Mesothelial cell of epicardium (in vitro differentiated cells): ENCODE results near the gene NLGN1. TPM values are rescaled to one million over a fixed set of nuclear protein-coding genes. Genes with fewer than 3 reads are reported as not detected.
"Not testable (repeated sequence)": the region's sequence is repeated elsewhere in the genome, so short reads cannot be mapped to it uniquely, and the experiment has no call there.

Source experiments
- DNase-seq, 2 experiments: peaks; one replicate each; pipeline ENCODE4 v3.0.0; 2021; ENCODE audit warnings: low spot score in 2 of 2; ENCODE audit not compliant: unreplicated experiment in 2 of 2
- H3K27ac Mint-ChIP-seq: 2 replicates; pipeline ENCODE4 v1.8.0; 2021; ENCODE audit warnings: mixed read lengths
- H3K27me3 Mint-ChIP-seq: 2 replicates; pipeline ENCODE4 v1.8.0; 2021; ENCODE audit warnings: low read depth, mixed read lengths
- H3K36me3 Mint-ChIP-seq: 2 replicates; pipeline ENCODE4 v1.8.0; 2021; ENCODE audit warnings: mixed read lengths
- H3K4me1 Mint-ChIP-seq: 2 replicates; pipeline ENCODE4 v1.8.0; 2021; ENCODE audit warnings: mixed read lengths
- H3K4me3 Mint-ChIP-seq: 2 replicates; pipeline ENCODE4 v1.8.0; 2021; ENCODE audit warnings: mild to moderate bottlenecking, moderate library complexity, mixed read lengths
- H3K9me3 Mint-ChIP-seq: 2 replicates; pipeline ENCODE4 v1.8.0; 2021; ENCODE audit warnings: mixed read lengths
- CTCF ChIP-seq: fragments of 200-600 bp; sonication (generic); IDR thresholded peaks from one replicate; pipeline ENCODE4 v1.5.0; 2021; ENCODE audit warnings: antibody characterized with exemption; ENCODE audit not compliant: unreplicated experiment
- total RNA-seq: library from RNA; stranded (reverse); gene quantifications from 3 replicates; pipeline ENCODE4 v1.2.1, GENCODE V29; 2021

The NLGN1 gene
- total RNA-seq, 1 donor from 2014 or later: 4.2 TPM

GRCh38 chr3:174220775-174221554 is 823.4 kb downstream of the NLGN1 start:
- H3K36me3 Mint-ChIP-seq: no peaks in the 10 kb centered on the region
- H3K27ac Mint-ChIP-seq: no peak overlapping the region
- H3K27me3 Mint-ChIP-seq: no peaks in the 10 kb centered on the region
- H3K4me1 Mint-ChIP-seq: peaks cover 15% of the 10 kb centered on the region
- H3K9me3 Mint-ChIP-seq: no peaks in the 10 kb centered on the region
- DNase-seq: no peak
- TF ChIP-seq CTCF: no peak
- H3K4me3 Mint-ChIP-seq: no peak overlapping the region

- no peaks in the 10 kb centered on the region for H3K36me3 Mint-ChIP-seq
- TF ChIP-seq CTCF: no peak
Measured at GRCh38 chr3:174223042-174223441, 825.5 kb downstream of the NLGN1 start.

GRCh38 chr3:174223626-174224025 is 826.1 kb downstream of the NLGN1 start:
- Mint-ChIP-seq H3K36me3 (no peaks in the 10 kb centered on the region), H3K4me3 (no peak overlapping the region), H3K27ac (no peak overlapping the region), H3K27me3 (no peaks in the 10 kb centered on the region), H3K4me1 (peaks cover 15% of the 10 kb centered on the region), H3K9me3 (no peaks in the 10 kb centered on the region)
- DNase-seq: no peak
- no peak for TF ChIP-seq CTCF

More at GRCh38 chr3:174223042-174223441, 825.5 kb downstream of the NLGN1 start:
- Mint-ChIP-seq H3K4me3 (no peak overlapping the region), H3K27ac (no peak overlapping the region), H3K27me3 (no peaks in the 10 kb centered on the region), H3K4me1 (peaks cover 15% of the 10 kb centered on the region), H3K9me3 (no peaks in the 10 kb centered on the region)
- no peak for DNase-seq

GRCh38 chr3:174229916-174230315 is 832.4 kb downstream of the NLGN1 start:
- Mint-ChIP-seq H3K36me3 (peaks cover 2% of the 10 kb centered on the region), H3K27ac (no peak overlapping the region), H3K4me1 (peaks cover 2% of the 10 kb centered on the region), H3K9me3 (peaks cover 6% of the 10 kb centered on the region), H3K4me3 (no peak overlapping the region), H3K27me3 (peaks cover 3% of the 10 kb centered on the region)
- no peak for DNase-seq
- no peak for TF ChIP-seq CTCF

GRCh38 chr3:174232028-174232657 is 834.6 kb downstream of the NLGN1 start:
- not testable (repeated sequence) for H3K9me3 Mint-ChIP-seq, H3K4me1 Mint-ChIP-seq, H3K27ac Mint-ChIP-seq, H3K27me3 Mint-ChIP-seq, H3K4me3 Mint-ChIP-seq, H3K36me3 Mint-ChIP-seq, DNase-seq

GRCh38 chr3:174232658-174233429 is 835.3 kb downstream of the NLGN1 start:
- H3K9me3 Mint-ChIP-seq: peaks cover 8% of the 10 kb centered on the region
- H3K4me1 Mint-ChIP-seq: peaks cover 2% of the 10 kb centered on the region
- peaks cover 2% of the 10 kb centered on the region for H3K36me3 Mint-ChIP-seq
- no peak for DNase-seq
- H3K27me3 Mint-ChIP-seq: peaks cover 3% of the 10 kb centered on the region
- H3K4me3 Mint-ChIP-seq: no peak overlapping the region
- no peak overlapping the region for H3K27ac Mint-ChIP-seq
- no peak for TF ChIP-seq CTCF
